HTERT RPE-1 (cell line): ENCODE data around the gene TRMT11.

Experiments
- in situ Hi-C: fragments of 300-500 bp; cut with MboI; formaldehyde crosslinking; loops from 4 replicates; pipeline ENCODE4 v1.14.3; 2020; ENCODE audit warnings: low sequenced_read_pairs

TRMT11 gene

GRCh38 chr6:126072834-126073233 lies 86.5 kb downstream of the TRMT11 start:
- in situ Hi-C loops = no loop called here

GRCh38 chr6:126075335-126076071 lies 89.2 kb downstream of the TRMT11 start:
- in situ Hi-C loops = no loop called here

- in situ Hi-C loops = no loop called here
These were observed 90.8 kb downstream of the TRMT11 start for GRCh38 chr6:126076992-126077664.

GRCh38 chr6:126077810-126078776 lies 91.8 kb downstream of the TRMT11 start:
- in situ Hi-C loops = no loop called here

- in situ Hi-C loops = no loop called here
These were observed 97.5 kb downstream of the TRMT11 start for GRCh38 chr6:126083875-126084274.

- in situ Hi-C loops = no loop called here
These were observed 100.2 kb downstream of the TRMT11 start for GRCh38 chr6:126086560-126086959.
